Stimulated activated CD4-positive, alpha-beta T cell treated with anti-CD3 and anti-CD28 coated beads, TNF-alpha, amount 100 ng/mL, for 4 hours (primary cell): ENCODE measurements around the gene C14orf180.
"Not testable (repeated sequence)": the region's sequence is repeated elsewhere in the genome, so short reads cannot be mapped to it uniquely, and the experiment has no call there.

ENCODE experiments used
- DNase-seq, 3 experiments: peaks; one replicate each; pipeline ENCODE4 v3.0.0-alpha.2; 2020; ENCODE audit warnings: low read depth in 3 of 3

C14orf180 gene

GRCh38 chr14:104578321-104578720 is 1.2 kb upstream of the C14orf180 start:
- no peak for DNase-seq

- not testable (repeated sequence) for DNase-seq
Measured at GRCh38 chr14:104579939-104580338, 375 bp downstream of the C14orf180 start.

GRCh38 chr14:104580961-104581360 is 1.4 kb downstream of the C14orf180 start:
- no peak for DNase-seq

- DNase-seq, result no peak
Measured at GRCh38 chr14:104581521-104581920, 2.0 kb downstream of the C14orf180 start.

- no peak for DNase-seq
Measured at GRCh38 chr14:104582005-104582404, 2.4 kb downstream of the C14orf180 start.

- DNase-seq, result no peak
Measured at GRCh38 chr14:104582662-104583061, 3.1 kb downstream of the C14orf180 start.

GRCh38 chr14:104583424-104584306 is 4.1 kb downstream of the C14orf180 start:
- no peak for DNase-seq

GRCh38 chr14:104584557-104584956 is 5.0 kb downstream of the C14orf180 start:
- DNase-seq, result no peak

GRCh38 chr14:104585966-104586697 is 6.6 kb downstream of the C14orf180 start:
- no peak for DNase-seq

GRCh38 chr14:104586832-104587620 is 7.5 kb downstream of the C14orf180 start:
- DNase-seq, result no peak

GRCh38 chr14:104587641-104588040 is 8.1 kb downstream of the C14orf180 start:
- no peak for DNase-seq

GRCh38 chr14:104588066-104588857 is 8.7 kb downstream of the C14orf180 start:
- DNase-seq, result no peak

- DNase-seq, result no peak
Measured at GRCh38 chr14:104589338-104590195, 10.0 kb downstream of the C14orf180 start.

- no peak for DNase-seq
Measured at GRCh38 chr14:104590240-104590965, 10.8 kb downstream of the C14orf180 start.

GRCh38 chr14:104591031-104591430 is 11.5 kb downstream of the C14orf180 start:
- DNase-seq, result no peak

GRCh38 chr14:104591506-104592291 is 12.1 kb downstream of the C14orf180 start:
- DNase-seq, result no peak

GRCh38 chr14:104592292-104592672 is 12.7 kb downstream of the C14orf180 start:
- DNase-seq, result no peak

GRCh38 chr14:104592785-104593184 is 13.2 kb downstream of the C14orf180 start:
- DNase-seq, result no peak

GRCh38 chr14:104593241-104593701 is 13.7 kb downstream of the C14orf180 start:
- no peak for DNase-seq
